ENCODE measurements around the gene USP33. TPM values are rescaled to one million over a fixed set of nuclear protein-coding genes. Genes with fewer than 3 reads are reported as not detected.

USP33 gene
- 10 to 100 TPM; 46.2 to 49.9 TPM for total RNA-seq

GRCh38 chr1:77759071-77760028 lies at the start of gene USP33:
Gene USP33 (minus strand): TSS chr1:77759852. CDS start chr1:77741697, 18,155 bp downstream.
- under 1% methylated on average over 68 of the region's 79 CpGs for WGBS

GRCh38 chr1:77803371-77803770 lies 43.7 kb upstream of the USP33 start:
- no peaks in the 10 kb centered on the region for H3K27me3 ChIP-seq (replicated peaks; ENCODE audit: insufficient read depth)
- H3K36me3 ChIP-seq, result no peaks in the 10 kb centered on the region
- H3K4me3 ChIP-seq, result no peak overlapping the region
- intact Hi-C loops (cut with DNase I), result no loop called here
- 63% methylated on average over 2 of the region's 2 CpGs for WGBS
- H3K27ac ChIP-seq, result no peak overlapping the region
- no peaks in the 10 kb centered on the region for H3K9me3 ChIP-seq
- H3K4me1 ChIP-seq (replicated peaks), result no peaks in the 10 kb centered on the region
- DNase-seq (ENCODE audit: low spot score), result no peak
- TF ChIP-seq CTCF (IDR thresholded peaks at IDR 0.05) (no peak), POLR2A (IDR thresholded peaks at IDR 0.05) (no peak), POLR2AphosphoS5 (IDR thresholded peaks at IDR 0.05) (no peak)

More at GRCh38 chr1:77759071-77760028, at the start of gene USP33:
- TF ChIP-seq POLR2AphosphoS5 (IDR thresholded peaks at IDR 0.05), result peak; percentile 91
- TF ChIP-seq POLR2A (IDR thresholded peaks at IDR 0.05), result peak; percentile 91
- no peak for TF ChIP-seq CTCF (IDR thresholded peaks at IDR 0.05)
- H3K36me3 ChIP-seq, result no peaks in the 10 kb centered on the region
- H3K9me3 ChIP-seq, result no peaks in the 10 kb centered on the region
- H3K27ac ChIP-seq, result peak within 1 kb of the TSS; percentile 90 to 92
- H3K4me1 ChIP-seq (replicated peaks), result no peaks in the 10 kb centered on the region
- DNase-seq (ENCODE audit: low spot score), result peak; percentile 88
- H3K4me3 ChIP-seq, result peak within 1 kb of the TSS; percentile 85 to 98
- intact Hi-C loops (cut with DNase I), result loop anchor here (10.0 kb wide), 1 partner anchor 125 kb away; the partner anchor contains the start of gene NEXN
- no peaks in the 10 kb centered on the region for H3K27me3 ChIP-seq (replicated peaks; ENCODE audit: insufficient read depth)

GRCh38 chr1:77802026-77802425 lies 42.4 kb upstream of the USP33 start:
- no peaks in the 10 kb centered on the region for H3K27me3 ChIP-seq (replicated peaks; ENCODE audit: insufficient read depth)
- no peak for TF ChIP-seq POLR2AphosphoS5 (IDR thresholded peaks at IDR 0.05)
- no peak for TF ChIP-seq CTCF (IDR thresholded peaks at IDR 0.05)
- no peak for DNase-seq (ENCODE audit: low spot score)
- no peak overlapping the region for H3K4me3 ChIP-seq
- H3K36me3 ChIP-seq, result no peaks in the 10 kb centered on the region
- no peak overlapping the region for H3K27ac ChIP-seq
- intact Hi-C loops (cut with DNase I), result no loop called here
- no peaks in the 10 kb centered on the region for H3K9me3 ChIP-seq
- no peaks in the 10 kb centered on the region for H3K4me1 ChIP-seq (replicated peaks)
- WGBS, result 97% methylated on average over 2 of the region's 2 CpGs

GRCh38 chr1:77797991-77798390 lies 38.3 kb upstream of the USP33 start:
- Histone ChIP-seq H3K36me3 (no peaks in the 10 kb centered on the region), H3K4me3 (no peak overlapping the region), H3K27ac (no peak overlapping the region), H3K4me1 (replicated peaks) (no peaks in the 10 kb centered on the region), H3K9me3 (no peaks in the 10 kb centered on the region), H3K27me3 (replicated peaks; ENCODE audit: insufficient read depth) (no peaks in the 10 kb centered on the region)
- intact Hi-C loops (cut with DNase I), result no loop called here
- DNase-seq (ENCODE audit: low spot score), result no peak
- no peak for TF ChIP-seq POLR2A (IDR thresholded peaks at IDR 0.05)
- no peak for TF ChIP-seq POLR2AphosphoS5 (IDR thresholded peaks at IDR 0.05)
- no peak for TF ChIP-seq CTCF (IDR thresholded peaks at IDR 0.05)
